CD14-positive monocyte (primary cell): ENCODE results near the gene MED12L. TPM values are rescaled to one million over a fixed set of nuclear protein-coding genes. Genes with fewer than 3 reads are reported as not detected.

ENCODE experiments used
- DNase-seq, 3 donors: peaks; one replicate each; pipeline ENCODE4 v3.0.0-alpha.2; 2011 to 2022
- H2AFZ ChIP-seq: 2 replicates; pipeline ENCODE4 v1.6.0; 2012; ENCODE audit warnings: mild to moderate bottlenecking, low read depth, low read length, inconsistent platforms; ENCODE audit not compliant: insufficient read depth, poor library complexity, severe bottlenecking
- H3K27ac ChIP-seq, 2 donors: 1 replicate in 1 of 2; 2 replicates in 1 of 2; pipeline ENCODE4 v1.5.1; 2012 to 2013; ENCODE audit warnings: low read length in 2 of 2, control low read depth in 1 of 2, inconsistent platforms in 1 of 2, low read depth in 1 of 2, mild to moderate bottlenecking in 1 of 2
- H3K27me3 ChIP-seq, 2 donors: one replicate each; pipeline versions ENCODE4 v1.6.0 to v1.6.1; 2011 to 2013; ENCODE audit warnings: low read length in 2 of 2; ENCODE audit not compliant: control insufficient read depth in 2 of 2, insufficient read depth in 2 of 2
- H3K36me3 ChIP-seq, 2 donors: replicated peaks in 1 of 2; 1 replicate in 1 of 2; 2 replicates in 1 of 2; pipeline versions ENCODE4 v1.5.1 to v1.6.1; 2012 to 2013; ENCODE audit warnings: low read length in 2 of 2, control low read depth in 1 of 2, inconsistent platforms in 1 of 2, mild to moderate bottlenecking in 1 of 2; ENCODE audit not compliant: insufficient read depth in 2 of 2, control insufficient read depth in 1 of 2
- H3K4me1 ChIP-seq, 2 donors: 1 replicate in 1 of 2; 2 replicates in 1 of 2; pipeline versions ENCODE4 v1.5.1 to v1.6.1; 2012 to 2013; ENCODE audit warnings: low read length in 2 of 2, control low read depth in 1 of 2, inconsistent platforms in 1 of 2, mild to moderate bottlenecking in 1 of 2, moderate library complexity in 1 of 2; ENCODE audit not compliant: insufficient read depth in 2 of 2, control insufficient read depth in 1 of 2
- H3K4me2 ChIP-seq: replicated peaks from 2 replicates; pipeline ENCODE3; 2012; ENCODE audit warnings: low read length, moderate library complexity, mild to moderate bottlenecking; ENCODE audit not compliant: poor library complexity, severe bottlenecking; ENCODE audit errors: extremely low read depth
- H3K4me3 ChIP-seq, 3 experiments: fragments of 200-600 bp in 1 of 3; sonication (generic) in 1 of 3; replicated peaks in 1 of 3; 1 replicate in 2 of 3; 2 replicates in 1 of 3; pipeline ENCODE4 v1.5.1; 2011 to 2013; ENCODE audit warnings: low read length in 3 of 3, mild to moderate bottlenecking in 3 of 3, control low read depth in 2 of 3, low read depth in 2 of 3, inconsistent platforms in 1 of 3, moderate library complexity in 1 of 3
- H3K79me2 ChIP-seq: 2 replicates; pipeline ENCODE4 v1.6.0; 2012; ENCODE audit warnings: mild to moderate bottlenecking, control low read depth, inconsistent platforms, low read length, moderate library complexity; ENCODE audit not compliant: insufficient read depth
- H3K9ac ChIP-seq: 2 replicates; pipeline ENCODE4 v1.6.0; 2017; ENCODE audit warnings: low read length, mild to moderate bottlenecking; ENCODE audit not compliant: insufficient read depth, poor library complexity, severe bottlenecking
- H3K9me3 ChIP-seq, 2 donors: replicated peaks in 1 of 2; 1 replicate in 1 of 2; 2 replicates in 1 of 2; pipeline versions ENCODE4 v1.5.1 to v1.6.1; 2012 to 2013; ENCODE audit warnings: low read length in 2 of 2, control low read depth in 1 of 2; ENCODE audit not compliant: control insufficient read depth in 1 of 2, insufficient read depth in 1 of 2
- H4K20me1 ChIP-seq: 2 replicates; pipeline ENCODE4 v1.6.0; 2012; ENCODE audit warnings: mild to moderate bottlenecking, low read length, control low read depth, moderate library complexity; ENCODE audit not compliant: insufficient read depth
- H3K27ac Mint-ChIP-seq, 7 donors: one replicate each; pipeline ENCODE4 v1.8.0; 2020; ENCODE audit warnings: mild to moderate bottlenecking in 7 of 7, mixed read lengths in 7 of 7, moderate library complexity in 6 of 7, inconsistent platforms in 2 of 7
- H3K27me3 Mint-ChIP-seq, 3 donors: one replicate each; pipeline ENCODE4 v1.8.0; 2021 to 2022; ENCODE audit warnings: low read depth in 3 of 3, mild to moderate bottlenecking in 3 of 3, mixed read lengths in 3 of 3, moderate library complexity in 3 of 3, inconsistent platforms in 1 of 3
- H3K36me3 Mint-ChIP-seq, 2 donors: one replicate each; pipeline ENCODE4 v1.8.0; 2020; ENCODE audit warnings: mixed read lengths in 2 of 2, inconsistent platforms in 1 of 2, mild to moderate bottlenecking in 1 of 2
- H3K4me1 Mint-ChIP-seq: one replicate; pipeline ENCODE4 v1.8.0; 2020; ENCODE audit warnings: mild to moderate bottlenecking, mixed read lengths
- H3K4me3 Mint-ChIP-seq, 2 donors: one replicate each; pipeline ENCODE4 v1.8.0; 2020; ENCODE audit warnings: mild to moderate bottlenecking in 2 of 2, mixed read lengths in 2 of 2, moderate library complexity in 1 of 2
- H3K9me3 Mint-ChIP-seq, 7 donors: one replicate each; pipeline ENCODE4 v1.8.0; 2020 to 2022; ENCODE audit warnings: mixed read lengths in 7 of 7, mild to moderate bottlenecking in 6 of 7, moderate library complexity in 6 of 7, inconsistent platforms in 2 of 7
- WGBS: methylation state at CpG from one replicate; pipeline ENCODE4 v1.1.5; 2013; ENCODE audit warnings: missing lambda C conversion rate; ENCODE audit not compliant: insufficient coverage; 5-methylcytosine and 5-hydroxymethylcytosine counted together
- intact Hi-C, 2 donors: fragments of 100-400 bp; cut with micrococcal nuclease; formaldehyde crosslinking; loops; one replicate each; pipeline versions ENCODE4 v1.15.0 to v1.15.1; 2023
- polyA plus RNA-seq, 3 donors: library from polyadenylated mRNA; depleted of rRNA in 1 of 3; unstranded in 2 of 3; stranded (reverse) in 1 of 3; fragments of 300-500 nt in 2 of 3; fragments of >200 nt in 1 of 3; fragmentation: Illumina TruSeq in 2 of 3; gene quantifications; 1 replicate in 2 of 3; 2 replicates in 1 of 3; pipeline ENCODE4 v1.2.3, GENCODE V29; 2012 to 2021
- TF ChIP-seq, protein P1 (sequence below): fragments of 200-600 bp; IDR thresholded peaks from one replicate; pipeline ENCODE4 v1.8.0; 2022; ENCODE audit warnings: antibody characterized with exemption, mild to moderate bottlenecking

The MED12L gene
- polyA plus RNA-seq, 3 donors = 0.12 to 0.29 TPM; not detected in 1

DNA sequence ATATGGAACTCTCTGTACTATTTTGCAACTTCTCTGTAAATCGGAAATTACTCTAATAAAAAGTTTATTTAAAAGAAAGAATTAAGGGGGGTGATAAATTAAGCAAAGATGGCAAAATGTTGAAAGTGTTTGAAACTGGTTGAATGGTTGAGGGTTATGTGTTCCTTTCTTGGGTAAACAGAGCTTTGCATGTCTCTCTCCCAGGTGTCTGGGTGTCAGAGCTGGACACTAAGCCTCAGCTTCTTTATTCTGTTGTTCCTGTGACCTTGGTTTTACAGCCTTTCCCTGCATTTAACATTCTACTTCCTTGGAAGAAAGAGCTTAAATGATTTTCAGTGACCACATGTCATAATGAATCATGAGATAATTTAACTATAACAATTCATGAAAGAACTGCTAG lies 110.4 kb downstream of the MED12L start:
- H3K4me3 Mint-ChIP-seq = no peak overlapping the region
- H3K27me3 Mint-ChIP-seq = peaks cover 0 to 2% (median 0%) of the 10 kb centered on the region in 3 donors
- Histone ChIP-seq H3K4me3 (no peak overlapping the region), H3K27me3 (no peaks in the 10 kb centered on the region), H3K9me3 (no peaks in the 10 kb centered on the region), H3K4me1 (no peaks in the 10 kb centered on the region), H4K20me1 (no peaks in the 10 kb centered on the region), H2AFZ (no peak overlapping the region), H3K9ac (no peak overlapping the region), H3K36me3 (no peaks in the 10 kb centered on the region), H3K27ac (no peak overlapping the region), H3K79me2 (no peaks in the 10 kb centered on the region), H3K4me2 (no peak overlapping the region)
- H3K27ac Mint-ChIP-seq = no peak overlapping the region
- no CpG with 5 or more reads among the region's 1 CpG for WGBS
- H3K4me1 Mint-ChIP-seq = no peaks in the 10 kb centered on the region
- intact Hi-C loops = no loop called here
- TF ChIP-seq, protein P1, sequence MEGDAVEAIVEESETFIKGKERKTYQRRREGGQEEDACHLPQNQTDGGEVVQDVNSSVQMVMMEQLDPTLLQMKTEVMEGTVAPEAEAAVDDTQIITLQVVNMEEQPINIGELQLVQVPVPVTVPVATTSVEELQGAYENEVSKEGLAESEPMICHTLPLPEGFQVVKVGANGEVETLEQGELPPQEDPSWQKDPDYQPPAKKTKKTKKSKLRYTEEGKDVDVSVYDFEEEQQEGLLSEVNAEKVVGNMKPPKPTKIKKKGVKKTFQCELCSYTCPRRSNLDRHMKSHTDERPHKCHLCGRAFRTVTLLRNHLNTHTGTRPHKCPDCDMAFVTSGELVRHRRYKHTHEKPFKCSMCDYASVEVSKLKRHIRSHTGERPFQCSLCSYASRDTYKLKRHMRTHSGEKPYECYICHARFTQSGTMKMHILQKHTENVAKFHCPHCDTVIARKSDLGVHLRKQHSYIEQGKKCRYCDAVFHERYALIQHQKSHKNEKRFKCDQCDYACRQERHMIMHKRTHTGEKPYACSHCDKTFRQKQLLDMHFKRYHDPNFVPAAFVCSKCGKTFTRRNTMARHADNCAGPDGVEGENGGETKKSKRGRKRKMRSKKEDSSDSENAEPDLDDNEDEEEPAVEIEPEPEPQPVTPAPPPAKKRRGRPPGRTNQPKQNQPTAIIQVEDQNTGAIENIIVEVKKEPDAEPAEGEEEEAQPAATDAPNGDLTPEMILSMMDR = no peak
- H3K9me3 Mint-ChIP-seq = no peaks in the 10 kb centered on the region
- DNase-seq = no peak
- H3K36me3 Mint-ChIP-seq = no peaks in the 10 kb centered on the region

DNA sequence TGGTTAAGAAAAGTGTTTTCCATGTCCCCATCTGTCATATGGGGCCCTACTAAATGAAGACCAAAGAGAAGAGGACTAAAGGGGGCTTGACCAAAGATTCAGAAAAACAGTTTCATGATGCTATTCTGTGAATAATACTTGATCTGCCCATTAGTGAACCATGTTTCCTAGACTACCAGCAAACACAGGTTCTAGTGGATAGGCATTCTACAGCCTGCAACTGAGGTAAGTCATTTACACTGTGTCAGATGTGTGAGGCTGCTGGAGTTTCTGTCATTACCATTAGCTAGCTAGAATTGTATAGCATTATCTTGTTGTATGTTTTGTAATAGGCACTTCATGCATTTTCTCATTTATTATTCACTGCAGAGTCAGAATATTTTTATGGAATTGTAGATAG lies 111.0 kb downstream of the MED12L start:
- H3K4me1 ChIP-seq = no peaks in the 10 kb centered on the region
- no peaks in the 10 kb centered on the region for H3K36me3 ChIP-seq
- H3K9me3 ChIP-seq = no peaks in the 10 kb centered on the region
- no peaks in the 10 kb centered on the region for H4K20me1 ChIP-seq
- H3K27me3 Mint-ChIP-seq = peaks cover 0 to 2% (median 0%) of the 10 kb centered on the region in 3 donors
- H3K79me2 ChIP-seq = no peaks in the 10 kb centered on the region
- no peak overlapping the region for H3K27ac ChIP-seq
- H3K9ac ChIP-seq = no peak overlapping the region
- no peak overlapping the region for H2AFZ ChIP-seq
- no peak overlapping the region for H3K4me3 ChIP-seq
- no peak for DNase-seq
- H3K9me3 Mint-ChIP-seq = no peaks in the 10 kb centered on the region
- H3K4me3 Mint-ChIP-seq = no peak overlapping the region
- H3K27me3 ChIP-seq = no peaks in the 10 kb centered on the region
- no peaks in the 10 kb centered on the region for H3K4me1 Mint-ChIP-seq
- H3K36me3 Mint-ChIP-seq = no peaks in the 10 kb centered on the region
- H3K27ac Mint-ChIP-seq = no peak overlapping the region
- TF ChIP-seq, protein P1 = no peak
- H3K4me2 ChIP-seq = no peak overlapping the region
- intact Hi-C loops = no loop called here
